HEK293T (cell line): ENCODE measurements around the gene MRNIP.

ENCODE experiments used
- CTCF ChIA-PET: fragments of 350-600 bp; formaldehyde crosslinking; extraction: SDS; loops from one replicate; lab custom pipeline; 2021; ENCODE audit warnings: antibody characterized with exemption, inconsistent platforms; lab: Yijun Ruan, JAX
- POLR2A ChIA-PET: fragments of 350-600 bp; formaldehyde crosslinking; extraction: SDS; loops from one replicate; lab custom pipeline; 2020; ENCODE audit warnings: antibody characterized with exemption, inconsistent platforms; lab: Yijun Ruan, JAX
- DNase-seq: peaks from one replicate; pipeline ENCODE4 v3.0.0; 2012; ENCODE audit warnings: mixed read lengths; ENCODE audit errors: extremely low spot score
- ARNT ChIP-seq: fragments of 450-650 bp; IDR thresholded peaks from 2 replicates; pipeline ENCODE4 v1.6.1; 2017; ENCODE audit warnings: mild to moderate bottlenecking
- BHLHE40 ChIP-seq: fragments of 450-650 bp; IDR thresholded peaks from 2 replicates; pipeline ENCODE4 v1.6.1; 2016; ENCODE audit warnings: mild to moderate bottlenecking, moderate library complexity, borderline replicate concordance
- CTBP1 ChIP-seq: fragments of 450-650 bp; IDR thresholded peaks from 2 replicates; pipeline ENCODE4 v1.6.1; 2016; ENCODE audit warnings: borderline replicate concordance
- ELF4 ChIP-seq: fragments of 450-650 bp; IDR thresholded peaks from 2 replicates; pipeline ENCODE4 v1.6.1; 2017; ENCODE audit warnings: antibody characterized with exemption
- FOXA1 ChIP-seq: fragments of 450-650 bp; IDR thresholded peaks from 2 replicates; pipeline ENCODE4 v1.6.1; 2016; ENCODE audit warnings: mild to moderate bottlenecking
- FOXK2 ChIP-seq: fragments of 450-650 bp; IDR thresholded peaks from 2 replicates; pipeline ENCODE4 v1.6.1; 2016; ENCODE audit warnings: mild to moderate bottlenecking
- FOXM1 ChIP-seq: fragments of 450-650 bp; IDR thresholded peaks from 2 replicates; pipeline ENCODE4 v1.6.1; 2017; ENCODE audit warnings: mild to moderate bottlenecking, borderline replicate concordance
- HDGF ChIP-seq: fragments of 450-650 bp; IDR thresholded peaks from 2 replicates; pipeline ENCODE4 v1.6.1; 2017; ENCODE audit warnings: antibody characterized with exemption, borderline replicate concordance
- L3MBTL2 ChIP-seq: fragments of 450-650 bp; conservative IDR thresholded peaks from 2 replicates; pipeline ENCODE4 v1.6.1; 2016; ENCODE audit warnings: mild to moderate bottlenecking
- LEF1 ChIP-seq: fragments of 450-650 bp; IDR thresholded peaks from 2 replicates; pipeline ENCODE4 v1.6.1; 2017; ENCODE audit warnings: mild to moderate bottlenecking, borderline replicate concordance
- NFRKB ChIP-seq: fragments of 450-650 bp; IDR thresholded peaks from 2 replicates; pipeline ENCODE4 v1.6.1; 2016; ENCODE audit warnings: mild to moderate bottlenecking, moderate library complexity
- PKNOX1 ChIP-seq: fragments of 450-650 bp; IDR thresholded peaks from 2 replicates; pipeline ENCODE4 v1.6.1; 2016
- SP1 ChIP-seq: fragments of 450-650 bp; IDR thresholded peaks from 2 replicates; pipeline ENCODE4 v1.6.1; 2017
- SUZ12 ChIP-seq: fragments of 450-650 bp; IDR thresholded peaks from 2 replicates; pipeline ENCODE4 v1.6.1; 2016; ENCODE audit warnings: mild to moderate bottlenecking
- TARDBP ChIP-seq: fragments of 450-650 bp; IDR thresholded peaks from 2 replicates; pipeline ENCODE4 v1.6.1; 2016
- ZNF384 ChIP-seq: fragments of 450-650 bp; IDR thresholded peaks from 2 replicates; pipeline ENCODE4 v1.6.1; 2016

The MRNIP gene

GRCh38 chr5:179879003-179879689, 20.5 kb upstream of the MRNIP start:
- TF ChIP-seq FOXM1 (no peak), FOXK2 (no peak), L3MBTL2 (no peak), CTBP1 (no peak), ZNF384 (no peak), SUZ12 (no peak), NFRKB (no peak)
- POLR2A ChIA-PET = interaction anchor here (1.3 kb wide), 1 partner anchor 9 kb away, joined by 3 read pairs; no protein-coding TSS in a partner anchor
- DNase-seq = no peak
- CTCF ChIA-PET = interaction anchor here (0.5 to 1.2 kb wide), 2 partner anchors 70 to 77 kb away, joined by 3 to 4 read pairs; no protein-coding TSS in a partner anchor

GRCh38 chr5:179878222-179879002, 19.8 kb upstream of the MRNIP start:
- no peak for TF ChIP-seq FOXK2
- no peak for TF ChIP-seq ELF4
- TF ChIP-seq NFRKB = no peak
- TF ChIP-seq L3MBTL2 = no peak
- TF ChIP-seq LEF1 = no peak
- TF ChIP-seq SUZ12 = no peak
- TF ChIP-seq BHLHE40 = no peak
- no peak for TF ChIP-seq FOXA1
- no peak for TF ChIP-seq CTBP1
- no peak for TF ChIP-seq TARDBP
- TF ChIP-seq FOXM1 = no peak
- no peak for TF ChIP-seq ZNF384
- TF ChIP-seq ARNT = no peak
- TF ChIP-seq SP1 = no peak
- DNase-seq = no peak
- CTCF ChIA-PET = no interaction called here
- POLR2A ChIA-PET = interaction anchor here (1.3 kb wide), 1 partner anchor 8 kb away, joined by 3 read pairs; no protein-coding TSS in a partner anchor

GRCh38 chr5:179876610-179876952, 18.0 kb upstream of the MRNIP start:
- DNase-seq = no peak
- POLR2A ChIA-PET = no interaction called here
- CTCF ChIA-PET = no interaction called here
- TF ChIP-seq L3MBTL2 = no peak
- TF ChIP-seq NFRKB = no peak
- no peak for TF ChIP-seq BHLHE40
- TF ChIP-seq PKNOX1 = no peak
- no peak for TF ChIP-seq SUZ12
- TF ChIP-seq ARNT = no peak
- TF ChIP-seq SP1 = no peak
- no peak for TF ChIP-seq FOXM1
- TF ChIP-seq FOXA1 = no peak
- no peak for TF ChIP-seq ELF4
- TF ChIP-seq ZNF384 = no peak
- no peak for TF ChIP-seq HDGF
- no peak for TF ChIP-seq LEF1

- TF ChIP-seq FOXM1 (no peak), HDGF (no peak), TARDBP (no peak), BHLHE40 (no peak), ARNT (no peak), SP1 (no peak), L3MBTL2 (no peak), ELF4 (no peak), ZNF384 (no peak), NFRKB (no peak), SUZ12 (no peak), CTBP1 (no peak), PKNOX1 (no peak), FOXA1 (no peak), LEF1 (no peak), FOXK2 (no peak)
- ChIA-PET CTCF (no interaction called here), POLR2A (no interaction called here)
- no peak for DNase-seq
Observed at GRCh38 chr5:179875741-179876609, 17.4 kb upstream of the MRNIP start.

- no peak for TF ChIP-seq FOXM1
- no peak for TF ChIP-seq L3MBTL2
- no peak for TF ChIP-seq NFRKB
- no peak for TF ChIP-seq FOXA1
- CTCF ChIA-PET = no interaction called here
- POLR2A ChIA-PET = no interaction called here
Observed at GRCh38 chr5:179874536-179875292, 16.1 kb upstream of the MRNIP start.

GRCh38 chr5:179874136-179874535, 15.5 kb upstream of the MRNIP start:
- no peak for TF ChIP-seq SP1
- no peak for TF ChIP-seq ELF4
- no peak for TF ChIP-seq HDGF
- no peak for TF ChIP-seq FOXA1
- no peak for TF ChIP-seq SUZ12
- TF ChIP-seq ARNT = no peak
- TF ChIP-seq FOXM1 = no peak
- TF ChIP-seq NFRKB = no peak
- no peak for DNase-seq
- ChIA-PET POLR2A (no interaction called here), CTCF (interaction anchor here (0.6 kb wide), 1 partner anchor 44 kb away, joined by 3 read pairs; no protein-coding TSS in a partner anchor)

More at GRCh38 chr5:179874536-179875292, 16.1 kb upstream of the MRNIP start:
- DNase-seq = no peak
